ENCODE data around the gene ARHGAP24.

DNA sequence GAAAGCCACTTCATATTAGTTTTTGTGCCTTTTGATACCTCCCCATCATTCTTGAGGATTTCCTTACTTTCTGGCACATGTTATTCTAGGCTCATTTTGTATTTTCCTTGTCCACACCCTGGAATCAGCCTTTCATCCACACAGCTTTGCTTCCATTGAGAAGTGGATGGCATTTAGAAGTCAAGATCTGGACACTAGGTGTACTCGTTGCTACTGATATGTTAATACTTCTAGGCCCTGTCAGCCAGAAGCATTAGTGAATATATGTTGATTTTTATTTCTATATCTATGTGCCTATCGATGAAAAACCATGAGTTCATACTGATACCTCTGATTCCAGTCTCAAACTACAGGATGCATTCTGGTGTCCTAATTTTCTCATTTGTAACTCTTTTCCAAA is 73.2 kb downstream of the ARHGAP24 start:
- TF ChIP-seq POLR2A (IDR thresholded peaks at IDR 0.05): no peak
- TF ChIP-seq, protein P1, sequence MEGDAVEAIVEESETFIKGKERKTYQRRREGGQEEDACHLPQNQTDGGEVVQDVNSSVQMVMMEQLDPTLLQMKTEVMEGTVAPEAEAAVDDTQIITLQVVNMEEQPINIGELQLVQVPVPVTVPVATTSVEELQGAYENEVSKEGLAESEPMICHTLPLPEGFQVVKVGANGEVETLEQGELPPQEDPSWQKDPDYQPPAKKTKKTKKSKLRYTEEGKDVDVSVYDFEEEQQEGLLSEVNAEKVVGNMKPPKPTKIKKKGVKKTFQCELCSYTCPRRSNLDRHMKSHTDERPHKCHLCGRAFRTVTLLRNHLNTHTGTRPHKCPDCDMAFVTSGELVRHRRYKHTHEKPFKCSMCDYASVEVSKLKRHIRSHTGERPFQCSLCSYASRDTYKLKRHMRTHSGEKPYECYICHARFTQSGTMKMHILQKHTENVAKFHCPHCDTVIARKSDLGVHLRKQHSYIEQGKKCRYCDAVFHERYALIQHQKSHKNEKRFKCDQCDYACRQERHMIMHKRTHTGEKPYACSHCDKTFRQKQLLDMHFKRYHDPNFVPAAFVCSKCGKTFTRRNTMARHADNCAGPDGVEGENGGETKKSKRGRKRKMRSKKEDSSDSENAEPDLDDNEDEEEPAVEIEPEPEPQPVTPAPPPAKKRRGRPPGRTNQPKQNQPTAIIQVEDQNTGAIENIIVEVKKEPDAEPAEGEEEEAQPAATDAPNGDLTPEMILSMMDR (IDR thresholded peaks at IDR 0.05): no peak
